DOHH2 (cell line): ENCODE results near the gene DMGDH.

Experiments
- H3F3A ChIP-seq: fragments of 200-600 bp; sonication (generic), shearing (Covaris generic); 2 replicates; pipeline ENCODE4 v1.6.0; 2016; ENCODE audit warnings: antibody characterized with exemption, mild to moderate bottlenecking; ENCODE audit not compliant: control insufficient read depth, insufficient read depth
- H3K27ac ChIP-seq: fragments of 200-600 bp; sonication (generic); 2 replicates; pipeline ENCODE4 v1.5.1; 2014; ENCODE audit warnings: low read depth, mild to moderate bottlenecking, low read length, moderate library complexity
- H3K27me3 ChIP-seq: fragments of 200-600 bp; sonication (generic); 2 replicates; pipeline ENCODE4 v1.6.1; 2014; ENCODE audit warnings: mild to moderate bottlenecking, low read length, mixed read lengths; ENCODE audit not compliant: control insufficient read depth
- H3K36me3 ChIP-seq: fragments of 200-600 bp; sonication (generic); 2 replicates; pipeline ENCODE4 v1.6.1; 2014; ENCODE audit warnings: mild to moderate bottlenecking, low read length, moderate library complexity, mixed read lengths; ENCODE audit not compliant: control insufficient read depth
- H3K4me1 ChIP-seq: fragments of 200-600 bp; sonication (generic); 2 replicates; pipeline ENCODE4 v1.6.1; 2014; ENCODE audit warnings: mild to moderate bottlenecking, low read length, mixed read lengths; ENCODE audit not compliant: control insufficient read depth
- H3K4me2 ChIP-seq: fragments of 200-600 bp; sonication (generic); 2 replicates; pipeline ENCODE4 v1.6.0; 2014; ENCODE audit warnings: mild to moderate bottlenecking, low read length, moderate library complexity
- H3K4me3 ChIP-seq: fragments of 200-600 bp; sonication (generic); 2 replicates; pipeline ENCODE4 v1.5.1; 2014; ENCODE audit warnings: mild to moderate bottlenecking, low read length, mixed read lengths
- H3K79me2 ChIP-seq: fragments of 200-600 bp; sonication (generic); 2 replicates; pipeline ENCODE4 v1.6.1; 2014; ENCODE audit warnings: mild to moderate bottlenecking, low read length, mixed read lengths; ENCODE audit not compliant: control insufficient read depth
- H3K9me2 ChIP-seq: fragments of 200-600 bp; sonication (generic); replicated peaks from 2 replicates; pipeline ENCODE4 v1.6.1; 2014; ENCODE audit warnings: mild to moderate bottlenecking, low read length, mixed read lengths; ENCODE audit not compliant: control insufficient read depth
- H3K9me3 ChIP-seq: fragments of 200-600 bp; sonication (generic); 2 replicates; pipeline ENCODE4 v1.6.1; 2014; ENCODE audit warnings: antibody characterized with exemption, low read length, mixed read lengths; ENCODE audit not compliant: control insufficient read depth, insufficient read depth
- H4K20me1 ChIP-seq: fragments of 200-600 bp; sonication (generic); 2 replicates; pipeline ENCODE4 v1.6.0; 2014; ENCODE audit warnings: low read depth, mild to moderate bottlenecking, antibody characterized with exemption, low read length, moderate library complexity; ENCODE audit not compliant: control insufficient read depth, insufficient read depth
- EZH2phosphoT487 ChIP-seq: fragments of 200-600 bp; sonication (generic); IDR thresholded peaks from 2 replicates; pipeline ENCODE4 v1.6.1; 2017; ENCODE audit warnings: borderline replicate concordance, mild to moderate bottlenecking, antibody characterized with exemption, low read length, moderate library complexity, mixed read lengths
- TF ChIP-seq, protein P1 (sequence below): fragments of 200-600 bp; sonication (generic); IDR thresholded peaks from one replicate; pipeline ENCODE4 v1.5.1; 2014; ENCODE audit warnings: antibody characterized with exemption, mild to moderate bottlenecking, low read depth, low read length; ENCODE audit not compliant: poor library complexity, severe bottlenecking

DMGDH gene

DNA sequence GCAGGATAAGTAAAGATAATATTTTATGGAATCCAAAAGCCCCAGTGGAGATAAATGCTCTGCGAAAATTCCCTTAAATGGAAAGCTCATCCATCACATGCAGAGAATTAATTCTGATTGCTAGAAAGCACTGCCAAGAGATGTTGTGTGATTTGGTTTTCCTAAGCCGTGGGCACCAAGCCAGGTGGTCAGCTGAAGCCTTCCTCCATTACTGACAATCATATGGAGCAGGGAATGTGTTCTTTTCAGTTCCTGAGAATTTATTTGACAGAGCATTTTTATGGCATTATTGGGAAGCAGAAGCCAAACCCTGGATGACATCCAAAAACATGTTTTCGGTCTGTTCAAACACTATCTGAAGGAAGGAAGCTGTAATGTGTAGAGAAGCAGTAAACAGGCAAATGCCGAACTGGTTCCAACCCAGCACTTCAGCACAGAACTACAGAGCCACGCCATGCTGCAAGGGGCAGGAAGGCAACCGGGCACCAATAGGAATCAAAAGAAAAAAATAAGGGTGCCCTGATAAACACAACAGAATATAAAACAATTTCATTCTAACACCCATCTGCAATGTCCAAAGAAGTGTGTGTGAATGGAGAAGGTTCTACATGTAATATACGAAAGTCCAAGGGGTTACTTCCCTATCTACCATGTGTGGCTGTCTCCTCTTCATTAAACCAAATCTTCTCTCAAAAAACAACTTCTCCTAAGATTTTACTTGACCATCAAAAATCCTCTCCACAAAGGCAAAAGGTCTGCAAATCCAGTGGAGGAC, 96.6 kb downstream of the DMGDH start:
- no peaks in the 10 kb centered on the region for H3K79me2 ChIP-seq
- peaks cover 17% of the 10 kb centered on the region for H3K4me1 ChIP-seq
- H3K9me3 ChIP-seq, result no peaks in the 10 kb centered on the region
- no peaks in the 10 kb centered on the region for H3K36me3 ChIP-seq
- TF ChIP-seq, protein P1, sequence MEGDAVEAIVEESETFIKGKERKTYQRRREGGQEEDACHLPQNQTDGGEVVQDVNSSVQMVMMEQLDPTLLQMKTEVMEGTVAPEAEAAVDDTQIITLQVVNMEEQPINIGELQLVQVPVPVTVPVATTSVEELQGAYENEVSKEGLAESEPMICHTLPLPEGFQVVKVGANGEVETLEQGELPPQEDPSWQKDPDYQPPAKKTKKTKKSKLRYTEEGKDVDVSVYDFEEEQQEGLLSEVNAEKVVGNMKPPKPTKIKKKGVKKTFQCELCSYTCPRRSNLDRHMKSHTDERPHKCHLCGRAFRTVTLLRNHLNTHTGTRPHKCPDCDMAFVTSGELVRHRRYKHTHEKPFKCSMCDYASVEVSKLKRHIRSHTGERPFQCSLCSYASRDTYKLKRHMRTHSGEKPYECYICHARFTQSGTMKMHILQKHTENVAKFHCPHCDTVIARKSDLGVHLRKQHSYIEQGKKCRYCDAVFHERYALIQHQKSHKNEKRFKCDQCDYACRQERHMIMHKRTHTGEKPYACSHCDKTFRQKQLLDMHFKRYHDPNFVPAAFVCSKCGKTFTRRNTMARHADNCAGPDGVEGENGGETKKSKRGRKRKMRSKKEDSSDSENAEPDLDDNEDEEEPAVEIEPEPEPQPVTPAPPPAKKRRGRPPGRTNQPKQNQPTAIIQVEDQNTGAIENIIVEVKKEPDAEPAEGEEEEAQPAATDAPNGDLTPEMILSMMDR, result no peak
- TF ChIP-seq EZH2phosphoT487, result no peak
- H3K9me2 ChIP-seq, result no peaks in the 10 kb centered on the region
- H3K4me2 ChIP-seq, result no peak overlapping the region
- no peaks in the 10 kb centered on the region for H4K20me1 ChIP-seq
- no peaks in the 10 kb centered on the region for H3F3A ChIP-seq
- H3K27me3 ChIP-seq, result no peaks in the 10 kb centered on the region
- no peak overlapping the region for H3K4me3 ChIP-seq
- no peak overlapping the region for H3K27ac ChIP-seq

DNA sequence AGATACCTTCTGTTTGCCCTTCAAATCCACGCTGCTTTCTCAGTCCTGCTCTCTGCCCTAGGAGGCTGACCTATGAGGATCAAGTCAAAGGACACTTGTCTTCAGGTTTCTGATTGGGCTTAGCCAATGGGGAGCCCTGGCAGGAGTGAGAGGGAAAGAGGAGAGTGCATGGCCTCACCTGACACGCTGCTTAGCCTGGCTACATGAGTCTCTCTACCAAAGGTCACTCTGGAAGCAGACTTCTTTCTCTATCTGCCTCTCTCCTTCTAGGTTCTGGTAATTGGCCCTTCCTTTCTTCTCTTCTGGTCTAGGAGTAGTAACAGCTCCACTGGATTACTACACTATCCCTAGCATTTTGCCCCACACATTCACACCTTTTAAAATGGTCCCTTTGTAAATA, 97.5 kb downstream of the DMGDH start:
- peaks cover 9% of the 10 kb centered on the region for H3K4me1 ChIP-seq
- no peaks in the 10 kb centered on the region for H3K27me3 ChIP-seq
- no peaks in the 10 kb centered on the region for H3K36me3 ChIP-seq
- no peak for TF ChIP-seq EZH2phosphoT487
- TF ChIP-seq, protein P1, result no peak
- H3K79me2 ChIP-seq, result no peaks in the 10 kb centered on the region
- H3K4me2 ChIP-seq, result no peak overlapping the region
- H3K9me2 ChIP-seq, result no peaks in the 10 kb centered on the region
- no peaks in the 10 kb centered on the region for H3K9me3 ChIP-seq
- no peaks in the 10 kb centered on the region for H4K20me1 ChIP-seq
- H3K4me3 ChIP-seq, result no peak overlapping the region
- H3K27ac ChIP-seq, result no peak overlapping the region
- H3F3A ChIP-seq, result no peaks in the 10 kb centered on the region

DNA sequence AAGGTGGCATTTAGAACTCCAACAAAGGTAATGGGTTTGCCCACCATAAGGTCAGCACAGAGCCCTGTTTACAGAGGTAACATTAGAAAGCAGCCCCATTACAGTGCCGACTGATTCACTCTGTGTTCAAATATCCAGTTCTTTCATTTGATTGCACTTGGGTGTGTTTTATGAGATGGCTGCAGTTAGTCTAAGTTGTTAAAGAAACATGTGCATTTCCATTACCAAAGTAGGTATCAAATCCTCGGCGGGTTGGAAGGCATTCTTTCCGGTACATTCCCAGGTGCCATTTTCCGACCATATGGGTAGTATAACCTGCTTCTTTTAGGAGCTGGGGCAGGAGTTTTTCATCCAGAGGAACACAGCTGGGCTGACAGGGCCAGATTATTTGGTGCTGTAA, 100.7 kb downstream of the DMGDH start:
- H3K4me2 ChIP-seq, result no peak overlapping the region
- no peak for TF ChIP-seq EZH2phosphoT487
- TF ChIP-seq, protein P1, result no peak
- H3K9me2 ChIP-seq, result no peaks in the 10 kb centered on the region
- no peaks in the 10 kb centered on the region for H3K27me3 ChIP-seq
- H4K20me1 ChIP-seq, result no peaks in the 10 kb centered on the region
- H3F3A ChIP-seq, result no peaks in the 10 kb centered on the region
- H3K79me2 ChIP-seq, result no peaks in the 10 kb centered on the region
- no peaks in the 10 kb centered on the region for H3K36me3 ChIP-seq
- no peak overlapping the region for H3K27ac ChIP-seq
- H3K9me3 ChIP-seq, result no peaks in the 10 kb centered on the region
- H3K4me3 ChIP-seq, result no peak overlapping the region
- H3K4me1 ChIP-seq, result no peaks in the 10 kb centered on the region
